Thymus (tissue), 11 donors: ENCODE measurements around the gene IRF2BP2. TPM values are rescaled to one million over a fixed set of nuclear protein-coding genes. Genes with fewer than 3 reads are reported as not detected.

ENCODE experiments used
- DNase-seq, 9 donors: peaks; one replicate each; pipeline ENCODE4 v3.0.0-alpha.2; 2013; ENCODE audit warnings: low spot score in 9 of 9, low read depth in 6 of 9, missing footprints in 1 of 9
- H3K27ac ChIP-seq, 2 donors: one replicate each; pipeline ENCODE4 v1.5.1; 2013; ENCODE audit warnings: control low read depth in 1 of 2, low read depth in 1 of 2, low read length in 1 of 2, mild to moderate bottlenecking in 1 of 2, moderate library complexity in 1 of 2
- H3K27me3 ChIP-seq, 2 donors: one replicate each; pipeline ENCODE4 v1.5.1; 2013; ENCODE audit warnings: low read length in 1 of 2; ENCODE audit not compliant: control insufficient read depth in 2 of 2, insufficient read depth in 1 of 2
- H3K36me3 ChIP-seq, 2 donors: one replicate each; pipeline ENCODE4 v1.5.1; 2013; ENCODE audit warnings: low read length in 1 of 2, mild to moderate bottlenecking in 1 of 2, moderate library complexity in 1 of 2; ENCODE audit not compliant: control insufficient read depth in 2 of 2, insufficient read depth in 2 of 2
- H3K4me1 ChIP-seq, 2 donors: one replicate each; pipeline ENCODE4 v1.5.1; 2013; ENCODE audit warnings: low read length in 2 of 2; ENCODE audit not compliant: control insufficient read depth in 2 of 2, insufficient read depth in 2 of 2
- H3K4me3 ChIP-seq, 2 donors: one replicate each; pipeline ENCODE4 v1.5.1; 2013; ENCODE audit warnings: low read length in 2 of 2, control low read depth in 1 of 2, mild to moderate bottlenecking in 1 of 2
- H3K9me3 ChIP-seq, 2 donors: one replicate each; pipeline ENCODE4 v1.5.1; 2013; ENCODE audit warnings: low read length in 1 of 2, mild to moderate bottlenecking in 1 of 2; ENCODE audit not compliant: control insufficient read depth in 2 of 2, insufficient read depth in 1 of 2
- WGBS: extraction: QIAGEN DNeasy Blood & Tissue Kit; methylation state at CpG from one replicate; pipeline ENCODE4 v1.1.7; 2013; 5-methylcytosine and 5-hydroxymethylcytosine counted together
- polyA plus RNA-seq: library from polyadenylated mRNA; stranded (reverse); fragments of 200-250 nt; gene quantifications from one replicate; pipeline ENCODE4 v1.2.3, GENCODE V29; 2013
- total RNA-seq: library from RNA; stranded (reverse); fragments of 120-200 nt; gene quantifications from one replicate; pipeline ENCODE4 v1.2.4, GENCODE V29; 2013
- donor health status: healthy.

IRF2BP2 gene
- total and polyA plus RNA-seq, 2 donors: 50.1 to 60.3 TPM

DNA sequence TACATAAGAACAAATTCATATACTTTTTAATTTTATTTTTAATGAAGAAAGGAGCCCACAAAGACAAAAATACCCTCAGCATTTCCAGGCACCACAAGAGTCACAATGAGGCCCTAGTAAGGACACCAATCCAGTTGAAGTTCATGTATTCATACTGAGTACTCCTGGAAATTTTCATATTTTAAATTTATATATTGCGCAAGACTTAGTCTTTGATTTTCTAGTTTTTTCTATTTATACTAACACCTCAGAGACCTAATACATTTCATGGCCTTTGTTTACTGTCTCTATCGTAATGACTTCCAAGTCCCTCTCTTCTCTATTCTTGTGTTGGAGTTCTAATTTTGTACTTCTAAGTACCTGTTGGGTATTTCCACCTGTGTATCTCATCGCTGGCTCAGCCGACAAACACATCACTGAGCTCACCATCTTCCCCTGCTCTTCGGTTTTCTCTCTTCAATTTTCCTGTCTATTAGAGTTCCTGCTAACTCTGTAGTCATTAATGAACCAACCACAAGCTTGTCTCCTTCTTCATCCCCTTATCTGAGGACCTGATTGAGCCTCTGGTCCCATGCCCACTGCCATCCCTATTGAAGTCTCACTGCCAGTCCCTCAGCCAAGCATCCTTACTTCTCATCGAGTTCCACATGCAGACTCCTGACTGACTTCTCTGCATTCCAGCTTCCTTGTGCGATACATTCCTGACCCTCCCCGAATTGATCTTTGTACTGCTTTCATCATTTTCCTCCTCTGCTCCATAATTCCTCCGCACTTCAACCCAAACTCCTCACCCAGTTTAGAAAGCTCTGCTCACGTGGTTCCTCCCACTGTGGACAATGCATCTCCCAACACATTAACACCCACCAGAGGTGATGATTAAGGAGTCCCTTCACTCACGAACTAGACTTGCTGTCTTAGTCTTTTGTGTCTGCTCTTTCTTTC lies 17.3 kb upstream of the IRF2BP2 start:
- no peaks in the 10 kb centered on the region for H3K27me3 ChIP-seq
- WGBS: 93% methylated on average over 11 of the region's 11 CpGs
- DNase-seq: no peak

DNA sequence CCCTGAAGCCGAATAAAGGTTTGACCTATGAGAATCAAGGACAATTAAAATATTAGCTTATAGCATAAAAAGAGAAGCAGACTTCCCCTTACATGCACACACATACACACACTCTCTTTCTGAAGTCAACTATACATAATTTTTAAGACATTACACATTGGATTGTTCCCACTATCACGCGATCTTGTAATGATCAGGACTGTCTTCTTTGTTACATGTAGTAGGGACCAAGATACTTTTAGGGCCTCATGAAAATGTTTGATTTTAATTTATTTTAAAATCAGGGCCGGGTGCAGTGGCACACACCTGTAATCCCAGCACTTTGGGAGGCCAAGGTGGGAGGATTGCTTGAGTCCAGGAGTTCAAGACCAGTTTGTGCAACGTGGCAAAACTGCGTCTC lies 16.4 kb upstream of the IRF2BP2 start:
- H3K27ac ChIP-seq: no peak overlapping the region
- no peak overlapping the region for H3K4me3 ChIP-seq
- H3K36me3 ChIP-seq: no peaks in the 10 kb centered on the region
- no peaks in the 10 kb centered on the region for H3K27me3 ChIP-seq
- DNase-seq: no peak
- no peaks in the 10 kb centered on the region for H3K9me3 ChIP-seq
- WGBS: 99% methylated on average over 6 of the region's 6 CpGs
- H3K4me1 ChIP-seq: no peaks in the 10 kb centered on the region

More for the DNA sequence above, 17.3 kb upstream of the IRF2BP2 start:
- Histone ChIP-seq H3K27ac (no peak overlapping the region), H3K36me3 (no peaks in the 10 kb centered on the region), H3K4me1 (no peaks in the 10 kb centered on the region), H3K4me3 (no peak overlapping the region), H3K9me3 (no peaks in the 10 kb centered on the region)

DNA sequence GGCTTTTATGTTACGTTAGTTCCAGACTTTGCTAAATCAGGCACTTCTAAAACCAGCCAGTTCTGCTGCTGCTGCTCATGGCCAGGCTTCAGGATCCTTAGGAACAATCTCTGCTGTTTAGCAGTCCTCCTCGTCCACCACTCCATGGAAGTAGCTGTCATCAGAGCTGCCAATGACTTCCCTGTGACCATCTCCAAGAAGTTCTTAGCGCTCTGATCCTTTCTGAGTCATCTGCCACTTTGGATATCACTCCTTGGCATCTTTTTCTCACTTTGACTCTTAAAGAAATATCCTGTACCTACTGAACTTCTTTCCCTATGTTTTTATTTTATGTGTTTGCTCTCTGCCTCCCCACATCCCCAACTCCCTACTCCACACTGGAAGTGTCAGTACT lies 14.7 kb upstream of the IRF2BP2 start:
- no peaks in the 10 kb centered on the region for H3K9me3 ChIP-seq
- 96% methylated on average over 3 of the region's 3 CpGs for WGBS
- H3K36me3 ChIP-seq: no peaks in the 10 kb centered on the region
- H3K4me3 ChIP-seq: no peak overlapping the region
- H3K27me3 ChIP-seq: no peaks in the 10 kb centered on the region
- DNase-seq: no peak
- no peaks in the 10 kb centered on the region for H3K4me1 ChIP-seq
- no peak overlapping the region for H3K27ac ChIP-seq

DNA sequence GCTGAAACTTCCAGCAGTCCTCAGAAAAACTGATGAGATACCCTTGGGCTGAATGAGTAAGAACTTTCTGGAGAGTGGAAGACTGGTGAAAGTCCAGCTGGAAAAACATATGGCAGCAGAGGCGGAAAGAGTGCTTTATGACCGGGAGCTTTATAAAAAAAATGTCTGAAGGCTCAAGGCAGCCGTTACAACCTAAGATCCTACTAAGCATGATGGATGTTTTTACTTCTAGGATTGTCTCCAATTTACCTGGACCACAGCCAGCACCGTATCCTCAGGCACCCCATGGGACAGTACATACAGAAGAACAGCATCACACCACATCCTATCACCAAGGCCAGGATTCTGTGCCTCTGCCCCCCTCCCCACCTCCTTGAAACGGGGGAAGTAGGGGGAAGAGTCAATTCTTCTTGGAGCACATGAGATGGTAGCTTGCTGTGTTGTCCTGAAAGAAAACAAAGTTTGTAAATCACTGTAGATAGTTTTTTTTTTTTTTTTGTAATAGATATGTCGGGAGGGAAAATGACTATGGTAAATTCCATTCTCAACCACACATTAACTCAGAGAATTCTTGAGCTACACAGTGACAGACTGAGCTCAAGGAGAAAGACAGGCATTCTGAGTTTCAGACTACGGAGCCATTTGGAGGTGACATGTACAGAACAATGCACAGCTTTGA lies 11.8 kb upstream of the IRF2BP2 start:
- WGBS: 93% methylated on average over 7 of the region's 7 CpGs
- H3K9me3 ChIP-seq: no peaks in the 10 kb centered on the region
- H3K27me3 ChIP-seq: no peaks in the 10 kb centered on the region
- DNase-seq: no peak
- H3K4me3 ChIP-seq: no peak overlapping the region
- H3K36me3 ChIP-seq: no peaks in the 10 kb centered on the region
- H3K27ac ChIP-seq: no peak overlapping the region
- H3K4me1 ChIP-seq: peaks cover 0 to 5% of the 10 kb centered on the region in 2 donors

DNA sequence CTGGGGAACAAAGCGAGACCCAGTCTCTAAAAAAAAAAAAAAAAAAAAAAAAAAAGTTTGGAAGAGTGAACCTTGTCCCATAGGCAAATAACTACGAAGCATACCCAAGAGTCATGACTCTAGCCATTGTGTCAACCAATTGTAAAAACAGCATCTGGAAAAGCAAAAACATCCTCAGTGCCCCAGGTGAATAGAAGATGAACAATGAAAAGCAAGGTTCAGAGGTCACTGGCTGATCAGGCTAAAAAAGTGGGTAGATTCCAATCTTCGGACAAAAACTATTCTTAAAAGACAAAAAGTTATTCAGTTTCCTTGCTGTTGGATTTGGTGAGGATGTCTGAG lies 11.1 kb upstream of the IRF2BP2 start:
- Histone ChIP-seq H3K27ac (no peak overlapping the region), H3K4me3 (no peak overlapping the region), H3K36me3 (no peaks in the 10 kb centered on the region), H3K9me3 (no peaks in the 10 kb centered on the region), H3K4me1 (peaks cover 3 to 11% of the 10 kb centered on the region in 2 donors), H3K27me3 (no peaks in the 10 kb centered on the region)
- 98% methylated on average over 3 of the region's 3 CpGs for WGBS
- DNase-seq: no peak

DNA sequence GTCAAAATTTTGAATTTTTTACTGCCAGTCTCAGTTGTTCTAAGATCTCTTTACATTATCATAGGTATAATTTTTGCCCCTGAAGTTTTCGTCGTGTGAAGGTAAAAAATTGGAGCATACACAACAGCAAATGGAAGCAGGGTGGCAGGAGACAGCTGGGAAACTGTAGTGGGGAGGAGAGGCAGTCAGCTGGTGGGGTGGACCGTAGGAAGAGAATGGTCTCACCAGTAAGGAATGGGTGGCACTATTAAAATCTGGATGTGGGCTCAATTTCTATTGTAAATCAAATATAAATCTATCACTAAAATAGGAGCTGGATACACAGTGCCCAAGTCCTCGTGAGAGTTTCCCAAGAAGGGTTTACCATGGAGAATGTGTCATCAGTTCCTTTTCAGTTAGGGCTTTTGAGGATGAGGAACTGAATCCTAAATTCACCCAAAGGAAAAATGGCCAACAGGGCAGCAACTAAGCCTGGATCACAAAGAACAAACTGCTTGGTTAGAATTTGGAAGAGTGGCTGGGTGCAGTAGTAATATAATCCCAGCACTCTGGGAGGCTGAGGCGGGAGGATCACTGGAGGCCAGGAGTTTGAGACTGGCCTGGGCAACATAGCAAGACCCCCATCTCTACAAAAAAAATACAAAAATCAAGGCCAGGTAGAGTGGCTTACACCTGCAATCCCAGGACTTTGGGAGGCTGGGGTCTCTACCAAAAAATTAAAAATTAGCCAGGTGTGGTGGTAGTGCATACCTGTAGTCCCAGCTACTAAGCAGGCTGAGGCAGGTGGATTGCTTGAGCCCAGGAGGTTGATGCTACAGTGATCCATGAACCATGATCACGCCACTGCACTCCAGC lies 10.5 kb upstream of the IRF2BP2 start:
- DNase-seq: no peak
- no peak overlapping the region for H3K4me3 ChIP-seq
- no peaks in the 10 kb centered on the region for H3K36me3 ChIP-seq
- no peak overlapping the region for H3K27ac ChIP-seq
- no peaks in the 10 kb centered on the region for H3K27me3 ChIP-seq
- H3K9me3 ChIP-seq: no peaks in the 10 kb centered on the region
- WGBS: 96% methylated on average over 6 of the region's 6 CpGs
- H3K4me1 ChIP-seq: peaks cover 3 to 11% of the 10 kb centered on the region in 2 donors

DNA sequence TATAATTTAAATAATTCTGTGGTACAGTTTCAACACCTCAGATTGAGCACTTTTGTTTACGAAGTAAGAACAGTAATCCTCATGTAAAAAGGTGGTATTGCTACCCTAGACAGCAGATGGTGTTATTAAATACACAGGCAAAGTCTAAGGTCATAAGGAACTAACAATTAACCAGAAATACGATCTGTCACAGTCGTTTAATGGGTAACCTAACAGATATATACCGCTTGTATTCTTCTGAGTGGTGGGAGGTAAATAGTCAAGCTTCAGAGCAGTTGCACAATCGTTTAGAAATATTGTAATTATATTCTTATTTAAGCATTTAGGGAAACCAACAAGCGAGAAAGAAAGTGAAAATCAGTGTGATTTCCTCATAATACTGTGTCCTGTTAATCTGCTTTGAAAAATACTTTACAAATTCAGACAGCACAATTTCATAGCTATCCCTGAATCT lies 9.8 kb upstream of the IRF2BP2 start:
- Histone ChIP-seq H3K27me3 (no peaks in the 10 kb centered on the region), H3K4me3 (no peak overlapping the region), H3K27ac (peak overlapping the region in 1 of 2 donors; percentile 15), H3K9me3 (no peaks in the 10 kb centered on the region), H3K36me3 (no peaks in the 10 kb centered on the region), H3K4me1 (peaks cover 3 to 11% of the 10 kb centered on the region in 2 donors)
- DNase-seq: no peak
- WGBS: 61% methylated on average over 6 of the region's 6 CpGs

DNA sequence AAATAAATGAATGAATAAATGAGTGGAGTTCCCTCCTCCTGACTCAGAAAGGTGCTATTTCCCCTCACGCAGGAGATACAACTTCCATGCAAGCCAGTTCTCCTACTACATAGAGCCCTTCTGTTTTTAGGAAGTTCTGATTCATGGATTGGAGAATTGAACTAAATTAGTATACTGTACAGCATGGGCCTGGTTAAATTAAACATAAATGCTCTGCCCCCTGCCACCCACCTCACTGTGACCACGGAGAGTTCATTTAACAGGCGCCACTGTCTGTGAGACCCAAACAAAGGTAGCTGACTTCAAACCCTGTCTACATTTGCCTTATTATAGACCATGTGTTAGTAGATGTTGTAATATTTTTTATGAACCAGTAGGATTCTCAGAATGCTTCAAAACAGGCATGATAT lies 9.1 kb upstream of the IRF2BP2 start:
- Histone ChIP-seq H3K27ac (peak overlapping the region in 1 of 2 donors; percentile 33), H3K4me3 (no peak overlapping the region), H3K9me3 (no peaks in the 10 kb centered on the region), H3K27me3 (no peaks in the 10 kb centered on the region), H3K4me1 (peaks cover 3 to 11% of the 10 kb centered on the region in 2 donors), H3K36me3 (no peaks in the 10 kb centered on the region)
- 60% methylated on average over 3 of the region's 3 CpGs for WGBS
- no peak for DNase-seq

DNA sequence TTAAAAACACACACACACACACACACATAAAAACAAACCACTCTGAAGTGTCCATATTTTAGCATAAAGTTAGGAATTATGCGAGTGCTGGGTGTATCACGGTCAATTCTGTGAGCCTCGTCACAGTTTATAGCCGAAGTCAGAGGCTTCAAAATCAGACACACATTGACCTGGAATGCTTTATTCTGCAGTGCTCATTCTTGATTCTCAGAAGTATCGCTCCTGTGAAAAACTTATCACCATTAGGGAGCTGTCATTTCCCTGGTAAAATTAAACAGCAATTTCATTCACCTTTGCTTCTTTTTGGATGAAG lies 8.7 kb upstream of the IRF2BP2 start:
- Histone ChIP-seq H3K4me1 (peaks cover 3 to 11% of the 10 kb centered on the region in 2 donors), H3K36me3 (no peaks in the 10 kb centered on the region), H3K27me3 (no peaks in the 10 kb centered on the region), H3K9me3 (no peaks in the 10 kb centered on the region), H3K27ac (no peak overlapping the region), H3K4me3 (no peak overlapping the region)
- WGBS: 97% methylated on average over 5 of the region's 5 CpGs
- DNase-seq: no peak
